B cell (primary cell): ENCODE measurements around the gene VAPB. TPM values are rescaled to one million over a fixed set of nuclear protein-coding genes. Genes with fewer than 3 reads are reported as not detected.

ENCODE experiments used
- ATAC-seq: fragments of 200-7000 bp; cut with Tn5 transposase; one replicate; pipeline ENCODE4 v1.10.0; 2021; ENCODE audit warnings: low read depth, mild to moderate bottlenecking, moderate number of reproducible peaks, moderate library complexity
- CTCF ChIA-PET: fragments of 350-600 bp; sonication (Branson Sonifier 250); formaldehyde crosslinking; loops from one replicate; lab custom pipeline; 2021; ENCODE audit warnings: antibody characterized with exemption, inconsistent platforms; lab: Charles Lee
- POLR2A ChIA-PET: fragments of 350-600 bp; sonication (Branson Sonifier 250); formaldehyde crosslinking; loops from one replicate; lab custom pipeline; 2021; ENCODE audit warnings: antibody characterized with exemption; lab: Charles Lee
- DNase-seq: peaks from one replicate; pipeline ENCODE4 v3.0.0; 2013
- H2AFZ ChIP-seq: 2 replicates; pipeline ENCODE4 v1.6.1; 2012; ENCODE audit warnings: mild to moderate bottlenecking, low read depth, low read length; ENCODE audit not compliant: insufficient read depth, poor library complexity, severe bottlenecking
- H3K27ac ChIP-seq, 2 donors: 1 replicate in 1 of 2; 2 replicates in 1 of 2; pipeline ENCODE4 v1.5.1; 2012 to 2013; ENCODE audit warnings: low read length in 2 of 2, mild to moderate bottlenecking in 2 of 2, moderate library complexity in 1 of 2
- H3K27me3 ChIP-seq, 4 experiments: fragments of 200-600 bp in 1 of 4; sonication (generic) in 1 of 4; replicated peaks in 1 of 4; 1 replicate in 2 of 4; 2 replicates in 2 of 4; pipeline versions ENCODE4 v1.6.1 to v1.7.0; 2013 to 2016; ENCODE audit warnings: low read length in 3 of 4, mild to moderate bottlenecking in 2 of 4, mixed read lengths in 1 of 4, moderate library complexity in 1 of 4; ENCODE audit not compliant: insufficient read depth in 4 of 4, control insufficient read depth in 3 of 4; ENCODE audit errors: control extremely low read depth in 1 of 4
- H3K36me3 ChIP-seq, 2 experiments: replicated peaks in 1 of 2; 1 replicate in 1 of 2; 2 replicates in 1 of 2; pipeline versions ENCODE4 v1.6.1 to v1.7.1; 2013; ENCODE audit warnings: low read length in 1 of 2; ENCODE audit not compliant: insufficient read depth in 2 of 2, control insufficient read depth in 1 of 2; ENCODE audit errors: control extremely low read depth in 1 of 2, extremely low read depth in 1 of 2
- H3K4me1 ChIP-seq, 2 donors: fragments of 200-600 bp in 1 of 2; sonication (generic) in 1 of 2; 1 replicate in 1 of 2; 2 replicates in 1 of 2; pipeline versions ENCODE4 v1.5.1 to v1.6.1; 2013 to 2017; ENCODE audit warnings: low read length in 2 of 2; ENCODE audit not compliant: control insufficient read depth in 2 of 2, insufficient read depth in 2 of 2
- H3K4me2 ChIP-seq: replicated peaks from 2 replicates; pipeline ENCODE3; 2012; ENCODE audit warnings: mild to moderate bottlenecking, low read depth, low read length; ENCODE audit not compliant: poor library complexity, severe bottlenecking
- H3K4me3 ChIP-seq, 5 experiments: fragments of 200-600 bp in 1 of 5; sonication (generic) in 1 of 5; 1 replicate in 3 of 5; 2 replicates in 2 of 5; pipeline versions ENCODE4 v1.5.1 to v1.7.0; 2011 to 2016; ENCODE audit warnings: low read length in 4 of 5, mild to moderate bottlenecking in 4 of 5, low read depth in 2 of 5, control low read depth in 1 of 5, moderate library complexity in 1 of 5; ENCODE audit not compliant: insufficient read depth in 1 of 5; ENCODE audit errors: control extremely low read depth in 1 of 5, extremely low read depth in 1 of 5
- H3K79me2 ChIP-seq: fragments of 200-600 bp; sonication (generic); one replicate; pipeline ENCODE4 v1.6.0; 2016; ENCODE audit warnings: low read length; ENCODE audit not compliant: control insufficient read depth, insufficient read depth
- H3K9ac ChIP-seq: fragments of 200-600 bp; sonication (generic); 2 replicates; pipeline ENCODE4 v1.6.1; 2017; ENCODE audit warnings: mild to moderate bottlenecking, low read length, moderate library complexity
- H3K9me3 ChIP-seq, 3 donors: one replicate each; pipeline versions ENCODE4 v1.6.1 to v1.7.1; 2013; ENCODE audit warnings: low read length in 2 of 3; ENCODE audit not compliant: control insufficient read depth in 2 of 3, insufficient read depth in 1 of 3; ENCODE audit errors: control extremely low read depth in 1 of 3
- H4K20me1 ChIP-seq: 2 replicates; pipeline ENCODE4 v1.6.0; 2012; ENCODE audit warnings: mild to moderate bottlenecking, low read length; ENCODE audit not compliant: insufficient read depth, control insufficient read depth, poor library complexity, severe bottlenecking
- H3K27ac Mint-ChIP-seq: one replicate; pipeline ENCODE4 v1.8.0; 2021; ENCODE audit warnings: mixed read lengths
- H3K27me3 Mint-ChIP-seq: one replicate; pipeline ENCODE4 v1.8.0; 2021; ENCODE audit warnings: mixed read lengths
- H3K4me1 Mint-ChIP-seq: one replicate; pipeline ENCODE4 v1.8.0; 2021; ENCODE audit warnings: mixed read lengths
- H3K4me3 Mint-ChIP-seq: one replicate; pipeline ENCODE4 v1.8.0; 2021; ENCODE audit warnings: mixed read lengths
- H3K9me3 Mint-ChIP-seq: one replicate; pipeline ENCODE4 v1.8.0; 2022; ENCODE audit warnings: mixed read lengths; ENCODE audit not compliant: insufficient read depth
- CTCF ChIP-seq: fragments of 200-600 bp; IDR thresholded peaks from one replicate; pipeline ENCODE4 v1.8.0; 2022; ENCODE audit warnings: antibody characterized with exemption, mild to moderate bottlenecking
- EZH2 ChIP-seq: IDR thresholded peaks from 2 replicates; pipeline ENCODE4 v1.6.1; 2012; ENCODE audit warnings: borderline replicate concordance, low read depth, mild to moderate bottlenecking, moderate library complexity, low read length; ENCODE audit not compliant: insufficient read depth, poor library complexity, severe bottlenecking
- WGBS: methylation state at CpG from one replicate; pipeline ENCODE4 v1.1.5; 2013; ENCODE audit warnings: missing lambda C conversion rate; ENCODE audit not compliant: insufficient coverage; 5-methylcytosine and 5-hydroxymethylcytosine counted together
- intact Hi-C: fragments of 100-400 bp; cut with micrococcal nuclease; formaldehyde crosslinking; loops from one replicate; pipeline ENCODE4 v1.10.0; 2022
- polyA plus RNA-seq: library from polyadenylated mRNA; depleted of rRNA; stranded (reverse); fragments of >200 nt; gene quantifications from 2 replicates; pipeline ENCODE4 v1.2.3, GENCODE V29; 2012
- total RNA-seq, 2 donors: library from RNA; stranded (reverse); fragments of 120-200 nt in 1 of 2; gene quantifications; 1 replicate in 1 of 2; 2 replicates in 1 of 2; pipeline versions ENCODE4 v1.2.3 to v1.2.4, GENCODE V29; 2013 to 2022

Gene VAPB
- total and polyA plus RNA-seq, 2 donors (not counting 1 experiment from before 2014, with no cell fraction given): 19.5 to 26.4 TPM

DNA sequence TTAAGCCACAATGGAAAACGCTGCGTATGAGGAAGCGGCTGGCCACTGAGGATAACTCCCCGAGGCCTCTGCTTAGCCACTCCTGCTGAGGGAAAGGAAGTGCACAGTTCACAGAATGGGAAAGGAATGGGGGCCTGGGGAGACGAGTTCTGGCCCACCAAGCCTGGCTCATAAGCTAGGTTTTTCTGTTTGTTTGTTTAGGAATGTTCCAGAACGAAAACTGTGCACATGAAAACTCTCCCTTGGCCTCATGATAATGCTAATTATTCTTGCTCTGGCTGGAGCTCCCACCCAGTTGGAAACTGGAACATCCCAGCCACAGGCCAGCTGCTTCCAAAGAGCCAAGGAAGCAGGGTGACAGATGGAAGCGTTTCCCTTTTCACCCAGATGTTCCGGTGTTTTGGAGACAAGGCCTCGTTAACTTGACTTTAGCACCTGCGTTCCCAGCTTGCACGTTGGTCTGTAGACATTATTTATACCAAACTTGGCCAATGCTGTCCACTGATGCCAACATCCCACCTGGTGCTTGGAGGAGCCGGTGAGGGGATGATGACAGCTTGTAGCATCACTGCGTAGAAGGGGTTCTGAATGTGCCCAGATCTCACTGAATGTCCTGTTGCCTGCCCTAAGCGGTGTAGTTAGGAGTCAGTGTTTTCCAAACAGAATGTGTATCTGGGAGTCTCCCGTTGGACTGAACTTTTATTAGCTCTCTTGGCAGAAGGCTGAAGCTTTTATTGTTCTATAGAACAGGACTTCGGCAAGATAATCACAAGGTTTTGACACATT lies 91.7 kb downstream of the VAPB start:
- Histone ChIP-seq H3K9ac (no peak overlapping the region), H3K4me1 (no peaks in the 10 kb centered on the region), H3K9me3 (peaks cover 1 to 21% (median 10%) of the 10 kb centered on the region in 3 donors), H3K36me3 (no peaks in the 10 kb centered on the region), H3K79me2 (no peaks in the 10 kb centered on the region), H3K4me2 (no peak overlapping the region), H2AFZ (no peak overlapping the region), H3K27me3 (peaks cover 0 to 11% (median under 1%) of the 10 kb centered on the region in 4 experiments), H3K4me3 (no peak overlapping the region), H3K27ac (no peak overlapping the region), H4K20me1 (no peaks in the 10 kb centered on the region)
- ATAC-seq (no peak), DNase-seq (no peak)
- TF ChIP-seq EZH2: no peak
- no peak for TF ChIP-seq CTCF
- Mint-ChIP-seq H3K9me3 (peaks cover 9% of the 10 kb centered on the region), H3K4me1 (no peaks in the 10 kb centered on the region), H3K4me3 (no peak overlapping the region), H3K27me3 (peaks cover 9% of the 10 kb centered on the region), H3K27ac (no peak overlapping the region)
- CTCF ChIA-PET: no interaction called here
- intact Hi-C loops: no loop called here
- WGBS: 79% methylated on average over 12 of the region's 16 CpGs
- POLR2A ChIA-PET: no interaction called here

DNA sequence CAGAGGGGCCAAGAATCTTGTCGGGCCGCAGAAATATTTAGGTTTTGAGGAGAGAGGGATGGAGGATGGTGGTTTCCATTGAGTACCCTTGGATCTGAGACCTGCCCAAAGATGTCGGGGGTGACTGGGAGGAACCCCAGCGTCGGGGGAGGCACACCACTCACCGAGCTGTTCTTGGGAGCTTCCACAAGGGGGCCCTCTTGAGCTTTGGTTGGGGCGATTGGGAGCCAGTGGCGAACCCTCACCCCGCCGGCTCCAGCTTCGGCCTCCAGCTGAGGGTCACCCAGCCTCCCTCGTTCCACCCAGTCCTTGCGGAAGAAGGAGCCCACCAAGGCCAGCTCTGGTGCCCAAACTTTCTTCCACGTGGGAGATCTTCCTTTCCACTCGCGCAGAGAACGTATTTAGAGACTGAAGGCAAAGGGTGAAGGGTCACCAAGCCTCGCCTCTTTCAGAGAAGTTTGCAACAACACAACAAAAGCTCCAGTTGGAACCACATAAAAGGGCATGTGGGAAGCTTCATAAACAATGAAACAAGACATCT lies 92.5 kb downstream of the VAPB start:
- 29% methylated on average over 18 of the region's 18 CpGs for WGBS
- H3K4me3 ChIP-seq: no peak overlapping the region
- TF ChIP-seq CTCF: no peak
- no peak for TF ChIP-seq EZH2
- Mint-ChIP-seq H3K9me3 (peaks cover 9% of the 10 kb centered on the region), H3K4me1 (no peaks in the 10 kb centered on the region), H3K27ac (no peak overlapping the region), H3K4me3 (no peak overlapping the region), H3K27me3 (peaks cover 15% of the 10 kb centered on the region)
- H3K36me3 ChIP-seq: no peaks in the 10 kb centered on the region
- peaks cover 5 to 25% (median 18%) of the 10 kb centered on the region in 3 donors for H3K9me3 ChIP-seq
- CTCF ChIA-PET: no interaction called here
- H4K20me1 ChIP-seq: no peaks in the 10 kb centered on the region
- no peak overlapping the region for H2AFZ ChIP-seq
- intact Hi-C loops: no loop called here
- no peaks in the 10 kb centered on the region for H3K79me2 ChIP-seq
- no peak for DNase-seq
- H3K4me2 ChIP-seq: no peak overlapping the region
- H3K27me3 ChIP-seq: peaks cover 0 to 11% (median under 1%) of the 10 kb centered on the region in 4 experiments
- no peak overlapping the region for H3K27ac ChIP-seq
- POLR2A ChIA-PET: no interaction called here
- H3K9ac ChIP-seq: no peak overlapping the region
- ATAC-seq: no peak
- no peaks in the 10 kb centered on the region for H3K4me1 ChIP-seq
